HFF-Myc (cell line): Measurements from ENCODE around the gene FBXO24.

Source experiments
- DNase-seq: peaks from one replicate; pipeline ENCODE4 v3.0.0-alpha.2; 2011; ENCODE audit warnings: low read depth; ENCODE audit errors: extremely low read depth
- H3K4me3 ChIP-seq: replicated peaks from 2 replicates; pipeline ENCODE4 v1.5.1; 2011; ENCODE audit warnings: low read depth, mild to moderate bottlenecking, control low read depth, low read length
- TF ChIP-seq, protein P1 (sequence below): IDR thresholded peaks from 2 replicates; pipeline ENCODE4 v1.5.1; 2012; ENCODE audit warnings: mild to moderate bottlenecking, low read depth, low read length, control low read depth; ENCODE audit errors: missing control alignments

Gene FBXO24

DNA sequence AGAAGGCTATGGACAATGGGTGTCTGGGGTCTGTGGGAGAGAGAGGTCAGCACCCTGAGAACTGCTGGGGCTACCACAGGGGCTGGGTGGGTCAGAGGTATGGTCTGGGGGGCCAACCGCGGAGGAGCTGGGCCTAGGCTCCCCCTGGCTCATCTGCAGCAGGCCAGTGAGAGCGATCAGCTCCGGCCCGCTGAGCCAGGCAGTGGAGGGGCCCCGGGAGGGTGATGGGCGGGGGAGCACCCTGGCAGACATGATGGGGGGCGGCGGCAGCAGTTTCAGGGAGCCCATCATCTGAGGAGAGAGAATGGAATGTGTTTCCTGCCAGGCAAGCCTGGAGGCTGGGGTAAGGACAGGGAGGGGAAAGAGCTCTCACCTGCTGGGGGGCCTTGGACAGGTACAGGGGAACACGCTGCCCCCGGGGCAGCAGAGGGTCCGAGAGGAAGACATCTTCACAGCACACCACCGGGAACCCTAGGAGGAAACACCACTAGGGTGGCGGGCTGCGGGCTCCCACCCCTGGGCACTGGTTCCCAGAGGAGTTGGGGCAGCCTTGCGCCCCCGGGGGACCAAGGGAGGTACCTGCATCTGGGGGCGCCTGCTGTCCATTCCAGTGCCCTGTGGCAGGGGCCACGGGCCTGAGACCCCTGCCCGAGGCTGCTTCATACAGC, 13.7 kb upstream of the FBXO24 start:
- H3K4me3 ChIP-seq, result no peak overlapping the region
- TF ChIP-seq, protein P1, sequence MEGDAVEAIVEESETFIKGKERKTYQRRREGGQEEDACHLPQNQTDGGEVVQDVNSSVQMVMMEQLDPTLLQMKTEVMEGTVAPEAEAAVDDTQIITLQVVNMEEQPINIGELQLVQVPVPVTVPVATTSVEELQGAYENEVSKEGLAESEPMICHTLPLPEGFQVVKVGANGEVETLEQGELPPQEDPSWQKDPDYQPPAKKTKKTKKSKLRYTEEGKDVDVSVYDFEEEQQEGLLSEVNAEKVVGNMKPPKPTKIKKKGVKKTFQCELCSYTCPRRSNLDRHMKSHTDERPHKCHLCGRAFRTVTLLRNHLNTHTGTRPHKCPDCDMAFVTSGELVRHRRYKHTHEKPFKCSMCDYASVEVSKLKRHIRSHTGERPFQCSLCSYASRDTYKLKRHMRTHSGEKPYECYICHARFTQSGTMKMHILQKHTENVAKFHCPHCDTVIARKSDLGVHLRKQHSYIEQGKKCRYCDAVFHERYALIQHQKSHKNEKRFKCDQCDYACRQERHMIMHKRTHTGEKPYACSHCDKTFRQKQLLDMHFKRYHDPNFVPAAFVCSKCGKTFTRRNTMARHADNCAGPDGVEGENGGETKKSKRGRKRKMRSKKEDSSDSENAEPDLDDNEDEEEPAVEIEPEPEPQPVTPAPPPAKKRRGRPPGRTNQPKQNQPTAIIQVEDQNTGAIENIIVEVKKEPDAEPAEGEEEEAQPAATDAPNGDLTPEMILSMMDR, result no peak
- no peak for DNase-seq

DNA sequence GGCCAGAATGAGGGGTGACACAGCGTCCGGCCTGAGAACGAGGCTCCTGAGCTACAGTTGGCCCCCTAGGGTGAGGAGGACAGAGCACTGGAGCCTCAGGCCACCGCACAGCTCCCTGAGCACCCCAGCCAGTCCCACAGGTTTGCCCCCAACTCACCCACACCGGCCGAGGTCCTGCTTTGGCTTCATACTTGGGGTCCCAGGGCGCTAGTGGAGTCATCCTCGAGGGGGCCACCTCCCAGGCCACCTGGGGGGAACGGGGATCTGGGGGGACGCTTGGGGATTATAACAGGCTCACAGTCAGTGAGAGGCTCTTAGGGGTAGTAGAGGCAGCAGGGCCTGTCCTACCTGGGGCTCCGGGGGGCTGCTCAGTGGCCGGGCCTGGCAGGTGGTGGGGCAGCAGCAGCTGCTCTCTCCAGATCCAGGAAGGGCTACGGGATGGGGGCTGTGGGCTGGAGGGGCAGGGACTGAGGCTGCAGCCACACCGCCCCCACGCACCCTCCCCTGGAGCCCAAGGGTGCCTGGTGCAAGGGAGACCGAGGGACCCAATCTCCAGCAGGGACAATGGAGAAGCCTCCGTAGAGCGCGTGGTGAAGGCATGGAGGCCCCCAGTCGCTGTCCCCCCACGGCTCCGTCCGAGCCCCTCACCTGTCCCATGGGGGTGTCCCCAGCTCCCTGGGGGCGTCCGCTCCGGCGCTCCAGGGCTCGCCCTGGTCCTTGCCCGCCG, 13.0 kb upstream of the FBXO24 start:
- TF ChIP-seq, protein P1, result no peak

DNA sequence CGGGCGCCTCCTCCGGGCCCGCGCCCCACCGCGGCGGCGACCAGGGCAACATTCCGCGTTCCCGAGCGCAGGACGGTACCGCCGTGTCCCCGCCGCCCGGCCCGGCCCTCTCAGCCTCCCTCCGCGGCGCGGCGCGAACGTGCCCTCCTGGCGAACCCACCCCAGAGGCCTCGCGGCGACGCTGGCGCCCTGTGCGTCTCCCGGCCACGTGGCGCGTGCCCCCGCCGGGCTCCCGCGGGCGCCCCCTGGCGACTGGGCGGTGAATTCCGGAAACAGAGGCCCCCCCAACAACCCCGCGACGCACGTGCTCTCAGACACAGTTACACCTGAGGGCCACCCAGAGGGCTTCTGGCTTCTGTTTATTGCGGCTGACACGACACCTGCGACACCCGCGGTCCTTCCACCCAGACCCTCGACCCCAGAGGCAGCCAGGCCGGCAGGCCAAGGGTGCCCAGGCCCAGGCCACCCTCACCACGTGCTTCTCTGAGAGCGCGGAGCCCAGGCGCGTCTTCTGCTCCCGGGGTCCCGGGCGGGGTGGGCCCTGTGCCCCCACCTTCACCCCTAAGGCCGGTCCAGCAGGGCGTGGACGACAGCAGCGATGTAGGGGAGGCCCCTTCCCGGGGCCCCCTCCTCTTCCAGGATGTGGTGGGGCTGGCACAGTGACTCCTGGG, 12.3 kb upstream of the FBXO24 start, which contains the start of gene SAP25:
Gene SAP25, minus strand, starts transcription at position 210 of the 671 bp plus-strand sequence. Its CDS starts 158 bp downstream, at position 52.
- no peak for DNase-seq
- H3K4me3 ChIP-seq, result no peak within 1 kb of the TSS
- TF ChIP-seq, protein P1, result no peak

More for the DNA sequence above, 13.0 kb upstream of the FBXO24 start:
- no peak for DNase-seq
- H3K4me3 ChIP-seq, result no peak overlapping the region

DNA sequence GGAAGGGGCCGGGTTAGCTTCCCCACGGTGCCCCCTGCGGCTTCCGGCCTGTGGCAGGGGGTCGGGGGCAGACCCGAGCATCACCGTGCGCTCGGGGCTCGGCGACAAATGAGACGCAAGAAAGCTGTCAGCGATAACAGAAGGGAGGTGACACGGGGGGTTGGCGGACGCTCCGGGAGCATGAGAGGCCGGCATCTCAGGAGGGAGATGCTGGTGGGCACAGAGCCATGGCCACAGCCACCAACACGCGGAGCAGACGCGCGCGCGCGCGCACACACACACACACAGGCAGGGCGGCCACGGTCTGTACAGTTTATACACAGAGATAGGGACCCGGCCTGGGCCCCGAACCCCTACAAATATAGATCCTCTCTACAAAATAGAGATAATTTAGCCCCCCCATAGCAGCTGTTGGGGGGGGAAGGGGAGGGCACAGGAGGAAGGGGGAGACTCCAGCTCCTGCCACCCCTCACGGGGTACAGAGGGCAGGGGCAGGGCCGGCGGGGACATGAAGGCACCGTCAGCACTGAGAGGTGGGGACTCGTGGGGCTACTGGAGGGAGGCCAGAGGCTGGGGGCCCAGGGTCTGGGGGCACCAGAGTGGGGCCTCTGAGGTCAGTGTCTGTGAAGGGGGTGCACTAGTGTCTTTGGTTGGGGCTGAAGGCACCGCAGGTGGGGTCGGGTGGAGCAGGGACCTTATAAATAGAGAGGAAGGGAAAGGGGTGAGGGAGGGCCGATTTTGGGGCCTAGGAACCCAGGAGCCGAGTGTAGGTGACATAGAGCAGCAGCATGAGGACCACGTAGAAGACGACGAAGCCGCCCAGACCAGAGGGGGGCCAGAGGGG, 11.5 kb upstream of the FBXO24 start:
- DNase-seq, result no peak
- TF ChIP-seq, protein P1, result no peak
- H3K4me3 ChIP-seq, result no peak overlapping the region

DNA sequence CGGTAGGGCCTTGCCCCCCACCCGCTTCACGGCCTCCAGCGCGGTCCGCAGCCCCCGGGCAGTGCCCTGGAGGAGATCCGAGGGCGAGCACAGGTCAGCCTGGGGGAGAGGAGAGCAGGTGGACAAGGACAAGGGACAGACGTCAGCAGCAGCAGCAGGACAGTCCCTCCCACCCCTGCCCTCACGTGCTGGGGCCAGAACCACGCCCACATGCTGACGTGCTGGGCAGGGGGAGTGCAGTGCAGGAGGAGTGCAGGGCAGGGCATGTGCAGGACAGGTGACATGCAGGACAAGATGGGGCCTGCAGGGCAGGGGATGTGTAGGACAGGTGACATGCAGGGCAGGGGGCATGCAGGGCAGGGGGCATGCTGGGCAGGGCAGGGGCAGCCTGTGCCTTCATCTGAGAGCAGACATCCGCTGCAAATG, 10.9 kb upstream of the FBXO24 start:
- no peak for DNase-seq
- TF ChIP-seq, protein P1, result no peak
- no peak overlapping the region for H3K4me3 ChIP-seq

DNA sequence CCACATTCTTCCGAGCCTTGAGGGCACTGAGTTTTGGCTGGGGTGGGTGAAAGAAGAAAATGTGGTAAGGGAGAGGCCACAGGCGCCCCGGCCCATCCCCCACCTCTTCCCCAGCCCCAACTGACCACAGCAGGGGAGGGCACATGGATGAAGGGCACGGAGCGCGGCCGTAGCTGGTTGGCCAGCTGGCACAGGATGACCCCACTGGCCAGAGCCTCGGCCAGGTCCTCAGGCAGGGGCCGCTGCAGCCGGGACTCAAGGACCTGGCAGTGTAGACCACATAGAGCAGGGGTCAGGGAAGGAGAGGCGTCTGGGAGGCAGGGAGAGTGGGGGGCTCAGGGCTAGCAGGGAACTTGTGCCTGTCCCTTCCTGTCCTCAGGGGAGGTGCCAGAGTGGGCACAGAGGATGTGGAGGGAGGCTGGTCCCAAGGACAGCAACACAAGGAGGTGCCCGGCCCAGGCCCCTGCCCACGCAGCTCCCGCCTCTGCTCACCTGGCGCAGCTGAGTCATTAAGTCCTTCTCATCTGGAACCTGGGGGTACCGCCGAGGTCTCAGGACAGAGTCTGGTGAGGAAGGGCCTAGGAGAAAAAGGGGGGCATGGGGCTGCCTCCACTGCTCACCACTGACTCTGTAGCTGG, 10.3 kb upstream of the FBXO24 start:
- H3K4me3 ChIP-seq, result no peak overlapping the region
- TF ChIP-seq, protein P1, result no peak
- no peak for DNase-seq
